ENCODE data around the gene THSD4.

THSD4 gene

GRCh38 chr15:71812966-71813722 is 697.9 kb downstream of the THSD4 start:
- Histone ChIP-seq H3K36me3 (no peaks in the 10 kb centered on the region), H3K4me2 (no peak overlapping the region), H3K27me3 (no peaks in the 10 kb centered on the region), H4K20me1 (no peaks in the 10 kb centered on the region), H3K4me3 (no peak overlapping the region), H3K9ac (no peak overlapping the region), H3K27ac (no peak overlapping the region), H3K9me3 (replicated peaks in 1 of 11) (peaks cover 0 to 13% (median 1%) of the 10 kb centered on the region in 11 experiments; a peak in 7 of 22 replicates), H3K4me1 (peaks cover under 1 to 6% (median 2%) of the 10 kb centered on the region in 10 experiments; a peak in 17 of 20 replicates)
- TF ChIP-seq Cebpa-rat (IDR thresholded peaks at IDR 0.05) = no peak

DNA sequence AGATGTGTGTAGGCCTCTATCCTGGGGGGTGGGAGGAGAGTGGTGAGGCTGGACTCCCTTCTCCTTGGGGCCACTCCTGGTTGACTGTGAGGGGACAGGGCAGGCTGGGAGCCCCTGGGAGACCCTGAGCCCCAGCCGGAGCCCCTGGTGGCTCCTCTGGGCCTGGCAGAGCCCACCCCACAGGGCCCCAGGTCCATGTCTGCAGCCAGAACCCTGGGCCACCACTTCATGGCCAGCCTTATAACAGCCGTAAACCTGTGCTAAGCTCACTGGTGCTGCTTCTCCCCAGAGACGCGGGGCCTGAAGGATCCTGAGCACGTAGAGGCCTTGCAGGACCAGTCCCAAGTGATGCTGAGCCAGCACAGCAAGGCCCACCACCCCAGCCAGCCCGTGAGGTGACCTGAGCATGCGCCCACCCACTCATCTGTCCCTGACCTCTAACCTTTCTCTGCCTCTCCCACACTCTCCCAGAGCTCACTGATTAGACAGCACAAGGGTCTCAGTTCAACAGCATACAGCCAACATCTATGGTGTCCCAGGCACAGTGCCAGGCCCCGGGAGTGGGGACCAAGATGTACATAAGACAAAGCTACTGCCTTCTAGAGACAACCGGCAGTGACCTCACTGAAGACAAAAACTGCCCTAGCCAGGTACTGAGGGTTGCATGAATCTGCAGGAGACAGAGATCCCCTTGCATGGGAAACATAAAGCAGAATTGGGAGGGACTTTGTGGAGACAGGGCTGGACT is 698.6 kb downstream of the THSD4 start:
- Histone ChIP-seq H3K4me2 (no peak overlapping the region), H3K4me3 (no peak overlapping the region), H3K27ac (no peak overlapping the region), H3K9ac (no peak overlapping the region), H3K9me3 (replicated peaks in 1 of 11) (peaks cover under 1 to 21% (median 8%) of the 10 kb centered on the region in 11 experiments; a peak in 14 of 22 replicates), H3K27me3 (no peaks in the 10 kb centered on the region), H3K4me1 (no peaks in the 10 kb centered on the region), H3K36me3 (no peaks in the 10 kb centered on the region), H4K20me1 (no peaks in the 10 kb centered on the region)
- no peak for TF ChIP-seq Cebpa-rat (IDR thresholded peaks at IDR 0.05)

GRCh38 chr15:71815301-71815700 is 700.0 kb downstream of the THSD4 start:
- no peak overlapping the region for H3K4me3 ChIP-seq
- H3K9me3 ChIP-seq (replicated peaks in 1 of 11) = peaks cover 14 to 35% (median 22%) of the 10 kb centered on the region in 11 experiments
- H4K20me1 ChIP-seq = no peaks in the 10 kb centered on the region
- H3K9ac ChIP-seq = no peak overlapping the region
- no peak for TF ChIP-seq Cebpa-rat (IDR thresholded peaks at IDR 0.05)
- H3K36me3 ChIP-seq = peaks cover 0 to 10% (median 2%) of the 10 kb centered on the region in 11 experiments; a peak in 6 of 22 replicates
- H3K27ac ChIP-seq = no peak overlapping the region
- no peak overlapping the region for H3K4me2 ChIP-seq
- H3K27me3 ChIP-seq = no peaks in the 10 kb centered on the region
- no peaks in the 10 kb centered on the region for H3K4me1 ChIP-seq

DNA sequence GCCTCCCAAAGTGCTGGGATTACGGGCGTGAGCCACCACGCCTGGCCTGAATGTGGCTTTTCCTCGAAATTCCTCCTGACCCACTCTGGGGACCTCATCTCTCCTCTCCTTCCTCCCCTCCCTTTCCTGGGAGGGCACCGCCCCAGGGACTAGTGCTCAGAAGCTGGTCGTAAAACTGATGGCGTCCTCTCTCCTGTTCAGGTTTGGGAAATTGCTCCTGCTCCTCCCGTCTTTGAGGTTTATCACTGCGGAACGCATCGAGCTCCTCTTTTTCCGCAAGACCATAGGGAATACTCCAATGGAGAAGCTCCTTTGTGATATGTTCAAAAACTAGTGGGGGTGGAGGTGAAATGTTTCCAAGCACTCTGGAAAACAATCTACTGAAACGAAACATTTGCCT is 702.1 kb downstream of the THSD4 start:
- Histone ChIP-seq H3K4me3 (no peak overlapping the region), H3K27ac (no peak overlapping the region), H4K20me1 (no peaks in the 10 kb centered on the region), H3K9ac (no peak overlapping the region), H3K4me1 (no peaks in the 10 kb centered on the region), H3K9me3 (replicated peaks in 1 of 11) (peaks cover 35 to 55% (median 43%) of the 10 kb centered on the region in 11 experiments), H3K4me2 (no peak overlapping the region), H3K27me3 (no peaks in the 10 kb centered on the region), H3K36me3 (peaks cover 12 to 29% (median 19%) of the 10 kb centered on the region in 11 experiments)
- TF ChIP-seq Cebpa-rat (IDR thresholded peaks at IDR 0.05) = no peak

DNA sequence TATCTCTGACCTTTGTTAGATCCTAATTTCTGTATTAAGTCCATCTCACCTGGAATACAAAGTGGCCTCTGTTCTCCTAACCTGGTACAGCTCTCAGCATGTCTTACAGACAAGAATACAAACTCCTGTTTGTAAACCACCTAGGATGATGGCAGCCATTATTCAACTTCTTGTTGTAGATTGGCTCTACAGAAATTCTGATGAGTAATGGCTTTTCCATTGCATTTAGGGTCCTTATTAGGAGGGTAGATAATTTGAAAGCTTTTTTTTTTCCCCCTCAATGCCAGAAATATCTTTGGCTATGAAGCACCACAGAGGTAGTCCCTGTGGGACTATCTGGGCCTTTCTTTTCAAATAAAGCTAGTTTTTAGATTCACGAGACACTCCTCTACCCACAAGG is 704.9 kb downstream of the THSD4 start:
- Histone ChIP-seq H3K36me3 (peaks cover 30 to 56% (median 45%) of the 10 kb centered on the region in 11 experiments), H3K27me3 (no peaks in the 10 kb centered on the region), H3K4me3 (no peak overlapping the region), H3K9ac (no peak overlapping the region), H3K9me3 (replicated peaks in 1 of 11) (peaks cover 57 to 83% (median 64%) of the 10 kb centered on the region in 11 experiments), H3K4me1 (no peaks in the 10 kb centered on the region), H4K20me1 (no peaks in the 10 kb centered on the region), H3K4me2 (no peak overlapping the region), H3K27ac (no peak overlapping the region)
- TF ChIP-seq Cebpa-rat (IDR thresholded peaks at IDR 0.05) = no peak

DNA sequence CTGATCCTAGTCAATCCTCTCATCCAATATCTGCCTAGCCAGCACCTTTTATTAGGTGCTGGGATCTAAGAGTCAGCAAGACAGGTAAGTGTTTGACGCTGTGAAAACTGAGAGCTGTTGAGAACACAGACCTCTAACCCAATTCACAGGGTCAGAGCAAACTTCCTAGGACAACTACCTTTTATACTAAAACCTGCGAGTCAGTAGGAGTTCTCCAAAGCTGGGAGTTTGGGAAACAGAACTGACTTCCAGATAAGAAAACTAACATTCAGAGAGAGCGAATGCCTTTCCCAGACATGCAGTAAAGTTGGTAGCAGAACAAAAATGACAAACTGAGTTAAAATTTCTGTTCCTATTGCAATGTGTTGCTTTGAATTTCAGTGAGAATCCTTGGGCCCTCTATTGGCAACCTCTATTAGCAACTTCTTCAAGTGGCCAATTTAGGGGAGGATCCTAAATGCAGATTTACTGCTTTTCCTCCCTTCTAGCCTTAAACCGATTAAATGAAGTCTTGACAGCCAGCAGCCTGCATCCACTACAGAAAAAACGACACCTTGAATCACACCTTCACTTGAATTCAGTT is 706.4 kb downstream of the THSD4 start:
- Histone ChIP-seq H3K4me3 (peak overlapping the region in 3 of 10 experiments; percentile 7 to 28 (median 24); a peak in 3 of 20 replicates), H3K4me1 (no peaks in the 10 kb centered on the region), H3K4me2 (no peak overlapping the region), H3K36me3 (peaks cover 40 to 70% (median 57%) of the 10 kb centered on the region in 11 experiments), H4K20me1 (no peaks in the 10 kb centered on the region), H3K27me3 (no peaks in the 10 kb centered on the region), H3K27ac (no peak overlapping the region), H3K9me3 (replicated peaks in 1 of 11) (peaks cover 57 to 89% (median 67%) of the 10 kb centered on the region in 11 experiments), H3K9ac (no peak overlapping the region)
- no peak for TF ChIP-seq Cebpa-rat (IDR thresholded peaks at IDR 0.05)

DNA sequence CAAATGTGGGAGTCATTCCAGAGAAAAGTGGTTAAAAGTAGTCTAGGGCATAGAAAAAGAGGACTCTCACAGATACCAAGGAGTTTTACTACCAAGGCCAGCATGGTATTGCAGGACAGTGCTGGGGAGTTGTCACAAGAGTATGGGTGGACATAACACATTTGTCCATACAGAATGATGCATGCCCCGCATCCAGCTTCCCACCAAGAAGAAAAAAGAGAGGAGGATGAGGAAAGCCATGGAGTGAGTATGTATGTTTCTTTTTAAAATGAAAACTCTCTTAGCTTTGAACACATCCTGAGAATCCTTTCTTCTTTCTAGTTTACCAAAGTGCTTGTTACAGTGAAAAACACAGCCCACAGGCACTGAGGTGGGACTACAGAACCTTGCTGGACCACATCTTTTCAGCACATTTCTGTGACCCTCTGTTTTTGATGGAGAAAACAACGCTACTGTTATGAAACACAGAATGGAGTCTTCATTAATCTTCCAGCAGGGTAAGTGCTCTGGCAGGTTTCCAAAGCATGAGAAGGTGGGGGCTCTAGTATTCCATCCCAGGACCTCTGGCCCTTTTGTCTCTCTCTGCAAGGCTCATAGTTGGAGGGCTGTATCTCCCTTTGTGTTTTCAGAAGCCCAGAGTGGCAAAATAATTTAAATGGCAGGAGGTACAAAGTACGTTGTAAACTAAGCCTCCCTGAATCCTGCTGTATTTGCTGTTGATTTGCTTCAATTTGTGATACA is 707.8 kb downstream of the THSD4 start:
- no peaks in the 10 kb centered on the region for H4K20me1 ChIP-seq
- H3K27ac ChIP-seq = no peak overlapping the region
- peaks cover 57 to 79% (median 66%) of the 10 kb centered on the region in 11 experiments for H3K9me3 ChIP-seq (replicated peaks in 1 of 11)
- H3K36me3 ChIP-seq = peaks cover 54 to 85% (median 71%) of the 10 kb centered on the region in 11 experiments
- no peaks in the 10 kb centered on the region for H3K27me3 ChIP-seq
- H3K4me3 ChIP-seq = no peak overlapping the region
- no peak overlapping the region for H3K4me2 ChIP-seq
- no peaks in the 10 kb centered on the region for H3K4me1 ChIP-seq
- no peak for TF ChIP-seq Cebpa-rat (IDR thresholded peaks at IDR 0.05)
- no peak overlapping the region for H3K9ac ChIP-seq

- H3K4me1 ChIP-seq = no peaks in the 10 kb centered on the region
- no peak overlapping the region for H3K4me3 ChIP-seq
- H3K27ac ChIP-seq = no peak overlapping the region
- peaks cover 55 to 71% (median 59%) of the 10 kb centered on the region in 11 experiments for H3K9me3 ChIP-seq (replicated peaks in 1 of 11)
- no peak for TF ChIP-seq Cebpa-rat (IDR thresholded peaks at IDR 0.05)
- no peak overlapping the region for H3K9ac ChIP-seq
- H3K36me3 ChIP-seq = peaks cover 61 to 92% (median 78%) of the 10 kb centered on the region in 11 experiments
- no peaks in the 10 kb centered on the region for H3K27me3 ChIP-seq
- no peaks in the 10 kb centered on the region for H4K20me1 ChIP-seq
- no peak overlapping the region for H3K4me2 ChIP-seq
Measured at GRCh38 chr15:71823801-71824200, 708.5 kb downstream of the THSD4 start.
